ENCODE results near the gene MUSK.

DNA sequence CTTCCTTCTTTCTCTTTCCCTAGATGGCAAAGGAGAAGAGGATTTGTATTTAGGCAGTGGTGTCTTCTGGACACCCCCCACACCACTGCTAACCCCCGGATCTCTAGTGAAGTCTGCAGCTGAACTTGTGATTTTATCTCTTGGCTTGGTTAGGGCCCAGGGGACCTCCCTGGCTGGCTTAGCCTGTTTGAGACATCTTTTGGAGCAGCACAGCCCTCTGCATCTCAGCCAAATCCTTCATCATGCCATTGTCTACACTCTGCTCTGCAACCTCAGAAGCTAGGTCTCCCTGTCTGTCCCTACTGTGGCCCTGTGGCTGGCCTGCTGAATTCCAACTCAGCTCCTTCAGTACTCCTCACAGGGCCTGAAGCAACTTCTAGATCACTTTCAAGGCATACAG, 81.7 kb downstream of the MUSK start:
- TF ChIP-seq, protein P1, sequence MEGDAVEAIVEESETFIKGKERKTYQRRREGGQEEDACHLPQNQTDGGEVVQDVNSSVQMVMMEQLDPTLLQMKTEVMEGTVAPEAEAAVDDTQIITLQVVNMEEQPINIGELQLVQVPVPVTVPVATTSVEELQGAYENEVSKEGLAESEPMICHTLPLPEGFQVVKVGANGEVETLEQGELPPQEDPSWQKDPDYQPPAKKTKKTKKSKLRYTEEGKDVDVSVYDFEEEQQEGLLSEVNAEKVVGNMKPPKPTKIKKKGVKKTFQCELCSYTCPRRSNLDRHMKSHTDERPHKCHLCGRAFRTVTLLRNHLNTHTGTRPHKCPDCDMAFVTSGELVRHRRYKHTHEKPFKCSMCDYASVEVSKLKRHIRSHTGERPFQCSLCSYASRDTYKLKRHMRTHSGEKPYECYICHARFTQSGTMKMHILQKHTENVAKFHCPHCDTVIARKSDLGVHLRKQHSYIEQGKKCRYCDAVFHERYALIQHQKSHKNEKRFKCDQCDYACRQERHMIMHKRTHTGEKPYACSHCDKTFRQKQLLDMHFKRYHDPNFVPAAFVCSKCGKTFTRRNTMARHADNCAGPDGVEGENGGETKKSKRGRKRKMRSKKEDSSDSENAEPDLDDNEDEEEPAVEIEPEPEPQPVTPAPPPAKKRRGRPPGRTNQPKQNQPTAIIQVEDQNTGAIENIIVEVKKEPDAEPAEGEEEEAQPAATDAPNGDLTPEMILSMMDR (IDR thresholded peaks at IDR 0.05), result no peak
- TF ChIP-seq POLR2A (IDR thresholded peaks at IDR 0.05), result no peak
- TF ChIP-seq POLR2AphosphoS5 (IDR thresholded peaks at IDR 0.05; ENCODE audit: insufficient read depth in 1 of 2, low read depth in 1 of 2), result no peak
